HEK293T (cell line): ENCODE results near the gene PCDHB9.
"Not testable (repeated sequence)": the region's sequence is repeated elsewhere in the genome, so short reads cannot be mapped to it uniquely, and the experiment has no call there.

Experiments
- CTCF ChIA-PET: fragments of 350-600 bp; formaldehyde crosslinking; extraction: SDS; loops from one replicate; lab custom pipeline; 2021; ENCODE audit warnings: antibody characterized with exemption, inconsistent platforms; lab: Yijun Ruan, JAX
- POLR2A ChIA-PET: fragments of 350-600 bp; formaldehyde crosslinking; extraction: SDS; loops from one replicate; lab custom pipeline; 2020; ENCODE audit warnings: antibody characterized with exemption, inconsistent platforms; lab: Yijun Ruan, JAX
- DNase-seq: peaks from one replicate; pipeline ENCODE4 v3.0.0; 2012; ENCODE audit warnings: mixed read lengths; ENCODE audit errors: extremely low spot score
- ARNT ChIP-seq: fragments of 450-650 bp; IDR thresholded peaks from 2 replicates; pipeline ENCODE4 v1.6.1; 2017; ENCODE audit warnings: mild to moderate bottlenecking
- BHLHE40 ChIP-seq: fragments of 450-650 bp; IDR thresholded peaks from 2 replicates; pipeline ENCODE4 v1.6.1; 2016; ENCODE audit warnings: mild to moderate bottlenecking, moderate library complexity, borderline replicate concordance
- CTBP1 ChIP-seq: fragments of 450-650 bp; IDR thresholded peaks from 2 replicates; pipeline ENCODE4 v1.6.1; 2016; ENCODE audit warnings: borderline replicate concordance
- ELF4 ChIP-seq: fragments of 450-650 bp; IDR thresholded peaks from 2 replicates; pipeline ENCODE4 v1.6.1; 2017; ENCODE audit warnings: antibody characterized with exemption
- FOXA1 ChIP-seq: fragments of 450-650 bp; IDR thresholded peaks from 2 replicates; pipeline ENCODE4 v1.6.1; 2016; ENCODE audit warnings: mild to moderate bottlenecking
- FOXK2 ChIP-seq: fragments of 450-650 bp; IDR thresholded peaks from 2 replicates; pipeline ENCODE4 v1.6.1; 2016; ENCODE audit warnings: mild to moderate bottlenecking
- FOXM1 ChIP-seq: fragments of 450-650 bp; IDR thresholded peaks from 2 replicates; pipeline ENCODE4 v1.6.1; 2017; ENCODE audit warnings: mild to moderate bottlenecking, borderline replicate concordance
- HDGF ChIP-seq: fragments of 450-650 bp; IDR thresholded peaks from 2 replicates; pipeline ENCODE4 v1.6.1; 2017; ENCODE audit warnings: antibody characterized with exemption, borderline replicate concordance
- L3MBTL2 ChIP-seq: fragments of 450-650 bp; conservative IDR thresholded peaks from 2 replicates; pipeline ENCODE4 v1.6.1; 2016; ENCODE audit warnings: mild to moderate bottlenecking
- LEF1 ChIP-seq: fragments of 450-650 bp; IDR thresholded peaks from 2 replicates; pipeline ENCODE4 v1.6.1; 2017; ENCODE audit warnings: mild to moderate bottlenecking, borderline replicate concordance
- NFRKB ChIP-seq: fragments of 450-650 bp; IDR thresholded peaks from 2 replicates; pipeline ENCODE4 v1.6.1; 2016; ENCODE audit warnings: mild to moderate bottlenecking, moderate library complexity
- SP1 ChIP-seq: fragments of 450-650 bp; IDR thresholded peaks from 2 replicates; pipeline ENCODE4 v1.6.1; 2017
- SUZ12 ChIP-seq: fragments of 450-650 bp; IDR thresholded peaks from 2 replicates; pipeline ENCODE4 v1.6.1; 2016; ENCODE audit warnings: mild to moderate bottlenecking
- TARDBP ChIP-seq: fragments of 450-650 bp; IDR thresholded peaks from 2 replicates; pipeline ENCODE4 v1.6.1; 2016
- ZNF384 ChIP-seq: fragments of 450-650 bp; IDR thresholded peaks from 2 replicates; pipeline ENCODE4 v1.6.1; 2016
- TF ChIP-seq, protein P1 (sequence below): fragments of 450-650 bp; IDR thresholded peaks from 2 replicates; pipeline ENCODE4 v1.6.1; 2016

The PCDHB9 gene

GRCh38 chr5:141172381-141173204, 14.4 kb upstream of the PCDHB9 start, which contains the start of gene PCDHB7:
TSS of gene PCDHB7 (plus strand) at chr5:141172644. CDS start at chr5:141172836, 192 bp downstream.
- ChIA-PET CTCF (interaction anchor here (1.3 kb wide), 1 partner anchor 303 kb away, joined by 4 read pairs; no protein-coding TSS in a partner anchor), POLR2A (no interaction called here)
- peak; percentile 19 for DNase-seq
- TF ChIP-seq NFRKB (no peak), TARDBP (no peak), ZNF384 (no peak), FOXM1 (no peak), L3MBTL2 (no peak), LEF1 (no peak), SP1 (no peak), ELF4 (no peak), SUZ12 (no peak), BHLHE40 (no peak), FOXA1 (no peak), FOXK2 (no peak)
- TF ChIP-seq, protein P1, sequence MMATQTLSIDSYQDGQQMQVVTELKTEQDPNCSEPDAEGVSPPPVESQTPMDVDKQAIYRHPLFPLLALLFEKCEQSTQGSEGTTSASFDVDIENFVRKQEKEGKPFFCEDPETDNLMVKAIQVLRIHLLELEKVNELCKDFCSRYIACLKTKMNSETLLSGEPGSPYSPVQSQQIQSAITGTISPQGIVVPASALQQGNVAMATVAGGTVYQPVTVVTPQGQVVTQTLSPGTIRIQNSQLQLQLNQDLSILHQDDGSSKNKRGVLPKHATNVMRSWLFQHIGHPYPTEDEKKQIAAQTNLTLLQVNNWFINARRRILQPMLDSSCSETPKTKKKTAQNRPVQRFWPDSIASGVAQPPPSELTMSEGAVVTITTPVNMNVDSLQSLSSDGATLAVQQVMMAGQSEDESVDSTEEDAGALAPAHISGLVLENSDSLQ: no peak

- CTCF ChIA-PET, POLR2A ChIA-PET, DNase-seq: not testable (repeated sequence)
These were observed 12.5 kb upstream of the PCDHB9 start for GRCh38 chr5:141174291-141175104.

DNA sequence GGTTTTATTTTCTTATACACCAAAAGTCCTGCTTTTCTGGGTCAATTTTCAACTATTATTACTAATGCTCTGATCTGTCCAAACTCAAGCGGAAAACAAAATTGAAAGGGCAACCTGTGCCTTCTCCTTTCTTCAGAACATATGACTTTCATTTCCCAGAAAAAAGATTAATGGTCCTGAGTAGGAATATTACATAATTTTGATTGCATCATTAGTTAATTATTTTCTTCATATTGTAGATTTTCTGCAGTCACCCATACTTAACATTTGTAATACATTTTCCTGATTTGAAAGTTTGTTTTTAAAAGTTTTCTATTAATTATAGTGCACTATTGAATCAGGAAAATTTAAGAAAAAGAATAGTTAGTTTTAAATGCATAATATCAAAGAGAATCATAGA, 11.0 kb upstream of the PCDHB9 start:
- CTCF ChIA-PET: no interaction called here

DNA sequence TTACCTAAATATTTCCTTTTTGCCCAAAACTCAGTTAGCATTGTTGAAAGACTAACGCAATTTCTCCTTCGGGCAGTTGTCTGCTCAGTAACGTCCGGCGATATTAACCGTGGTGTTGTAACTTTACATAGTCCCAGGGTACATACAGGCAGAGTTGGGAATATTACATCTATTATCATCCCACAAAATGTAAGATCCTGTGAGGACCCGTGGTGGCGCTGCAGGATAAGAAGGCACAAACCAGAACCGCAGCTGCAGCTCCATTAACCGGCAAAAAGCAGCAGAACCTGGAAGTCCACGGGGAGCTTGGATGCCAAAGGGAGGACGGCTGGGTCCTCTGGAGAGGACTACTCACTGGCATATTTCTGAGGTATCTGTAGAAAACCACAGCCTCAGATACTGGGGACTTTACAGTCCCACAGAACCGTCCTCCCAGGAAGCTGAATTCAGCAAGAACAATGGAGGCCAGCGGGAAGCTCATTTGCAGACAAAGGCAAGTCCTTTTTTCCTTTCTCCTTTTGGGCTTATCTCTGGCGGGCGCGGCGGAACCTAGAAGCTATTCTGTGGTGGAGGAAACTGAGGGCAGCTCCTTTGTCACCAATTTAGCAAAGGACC, 9.3 kb upstream of the PCDHB9 start, which contains the start of gene PCDHB8:
TSS of gene PCDHB8 (plus strand) at position 214 of the 615 bp plus-strand sequence. CDS start at position 459, 245 bp downstream.
- CTCF ChIA-PET: interaction anchor here (1.6 kb wide), 1 partner anchor 347 kb away, joined by 4 read pairs; no protein-coding TSS in a partner anchor
- peak; percentile 13 for DNase-seq
- POLR2A ChIA-PET: not testable (repeated sequence)

More for the DNA sequence above, 11.0 kb upstream of the PCDHB9 start:
- POLR2A ChIA-PET: no interaction called here
- DNase-seq: no peak
- TF ChIP-seq L3MBTL2: no peak
- TF ChIP-seq FOXK2: no peak
- no peak for TF ChIP-seq FOXM1
- TF ChIP-seq FOXA1: no peak
- TF ChIP-seq LEF1: no peak
- TF ChIP-seq, protein P1: no peak
- no peak for TF ChIP-seq TARDBP

DNA sequence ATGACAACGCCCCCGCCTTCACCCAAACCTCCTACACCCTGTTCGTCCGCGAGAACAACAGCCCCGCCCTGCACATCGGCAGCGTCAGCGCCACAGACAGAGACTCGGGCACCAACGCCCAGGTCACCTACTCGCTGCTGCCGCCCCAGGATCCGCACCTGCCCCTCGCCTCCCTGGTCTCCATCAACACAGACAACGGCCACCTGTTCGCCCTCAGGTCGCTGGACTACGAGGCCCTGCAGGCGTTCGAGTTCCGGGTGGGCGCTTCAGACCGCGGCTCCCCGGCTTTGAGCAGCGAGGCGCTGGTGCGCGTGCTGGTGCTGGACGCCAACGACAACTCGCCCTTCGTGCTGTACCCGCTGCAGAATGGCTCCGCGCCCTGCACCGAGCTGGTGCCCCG, 7.6 kb upstream of the PCDHB9 start:
- POLR2A ChIA-PET, DNase-seq, CTCF ChIA-PET: not testable (repeated sequence)

GRCh38 chr5:141179876-141180275, 7.1 kb upstream of the PCDHB9 start:
- POLR2A ChIA-PET, DNase-seq, CTCF ChIA-PET: not testable (repeated sequence)

- ChIA-PET CTCF (interaction anchor here (0.6 kb wide), 1 partner anchor 236 kb away, joined by 3 read pairs; no protein-coding TSS in a partner anchor), POLR2A (no interaction called here)
- DNase-seq: no peak
- TF ChIP-seq ELF4 (no peak), SUZ12 (no peak), FOXK2 (no peak), ZNF384 (no peak), CTBP1 (no peak), NFRKB (no peak), FOXM1 (no peak), FOXA1 (no peak), BHLHE40 (no peak), SP1 (no peak), L3MBTL2 (no peak), HDGF (no peak), ARNT (no peak), LEF1 (no peak)
- TF ChIP-seq, protein P1: no peak
These were observed 6.6 kb upstream of the PCDHB9 start for GRCh38 chr5:141180313-141180712.
